ENCODE data around the gene MOB2. TPM values are rescaled to one million over a fixed set of nuclear protein-coding genes. Genes with fewer than 3 reads are reported as not detected.

The MOB2 gene
- total and polyA plus RNA-seq, 11 donors: 27.4 to 61.1 (median 44.7) TPM

- peak in 2 of 5 donors; percentile 3 to 44 for DNase-seq
- H3K27ac ChIP-seq: no peak overlapping the region
- no peaks in the 10 kb centered on the region for H3K27me3 ChIP-seq
- 83 to 89% (median 86%) methylated on average over 19 of the region's 19 CpGs for WGBS, 4 donors
- peaks cover 15 to 90% (median 63%) of the 10 kb centered on the region in 12 donors for H3K4me1 ChIP-seq
- H3K9me3 ChIP-seq: no peaks in the 10 kb centered on the region
- ATAC-seq: no peak
- TF ChIP-seq CTCF (IDR thresholded peaks at IDR 0.05) (peak in 1 of 12 donors; percentile 9), POLR2A (IDR thresholded peaks at IDR 0.05) (no peak)
- peaks cover 0 to 10% (median 0%) of the 10 kb centered on the region in 9 donors for H3K36me3 ChIP-seq
- intact Hi-C loops (cut with DNase I): loop anchor here in 9 of 10 donors (5.0 to 10.0 kb wide), 12 partner anchors 49 to 314 kb away; partner anchors contain the start of genes TOLLIP (in 3 of the 9) and BRSK2 (in 1 of the 9)
- no peak overlapping the region for H3K4me3 ChIP-seq
Observed at GRCh38 chr11:1516273-1517067, 29.9 kb upstream of the MOB2 start.

GRCh38 chr11:1515082-1516060, 28.8 kb upstream of the MOB2 start:
- WGBS, 4 donors: 33 to 45% (median 40%) methylated on average over 30 to 36 of the region's 36 CpGs
- Histone ChIP-seq H3K27ac (peak overlapping the region in 1 of 12 donors; percentile 6), H3K4me1 (peaks cover 15 to 79% (median 55%) of the 10 kb centered on the region in 12 donors), H3K9me3 (no peaks in the 10 kb centered on the region), H3K27me3 (no peaks in the 10 kb centered on the region), H3K4me3 (no peak overlapping the region), H3K36me3 (peaks cover 0 to 13% (median 0%) of the 10 kb centered on the region in 9 donors)
- intact Hi-C loops (cut with DNase I): loop anchor here (1.0 to 10.0 kb wide), 16 partner anchors 48 to 315 kb away; partner anchors contain the start of genes TOLLIP (in 4 of the 10) and BRSK2 (in 1 of the 10)
- ATAC-seq (peak; percentile 79 to 90 (median 88)), DNase-seq (peak; percentile 75 to 89 (median 80))
- TF ChIP-seq POLR2A (IDR thresholded peaks at IDR 0.05) (no peak), CTCF (IDR thresholded peaks at IDR 0.05) (peak; percentile 87 to 99 (median 96))

GRCh38 chr11:1514336-1515061, 27.9 kb upstream of the MOB2 start:
- peak; percentile 11 to 48 (median 34) for ATAC-seq
- 61 to 80% (median 75%) methylated on average over 17 to 31 of the region's 31 CpGs for whole genome bisulfite sequencing, 4 donors
- Histone ChIP-seq H3K4me3 (no peak overlapping the region), H3K27me3 (no peaks in the 10 kb centered on the region), H3K27ac (peak overlapping the region in 1 of 12 donors; percentile 6), H3K36me3 (peaks cover 0 to 13% (median 0%) of the 10 kb centered on the region in 9 donors), H3K9me3 (no peaks in the 10 kb centered on the region), H3K4me1 (peaks cover 15 to 75% (median 53%) of the 10 kb centered on the region in 12 donors)
- peak in 1 of 5 donors; percentile 65 for DNase-seq
- TF ChIP-seq CTCF (IDR thresholded peaks at IDR 0.05) (no peak), POLR2A (IDR thresholded peaks at IDR 0.05) (no peak)
- intact Hi-C loops (cut with DNase I): loop anchor here (1.0 to 10.0 kb wide), 17 partner anchors 37 to 314 kb away; partner anchors contain the start of genes TOLLIP (in 4 of the 10) and BRSK2 (in 1 of the 10)
